GM10266 (cell line): ENCODE data around the gene UCP3.

Experiments used
- DNase-seq: peaks from one replicate; pipeline ENCODE4 v3.0.0; 2012; ENCODE audit errors: extremely low spot score
- CTCF ChIP-seq: IDR thresholded peaks from 2 replicates; pipeline ENCODE4 v1.5.1; 2012; ENCODE audit warnings: mild to moderate bottlenecking, low read depth; ENCODE audit not compliant: control insufficient read depth, insufficient read depth; ENCODE audit errors: missing control alignments

UCP3 gene

GRCh38 chr11:74043450-74043849 lies 34.6 kb upstream of the UCP3 start:
- DNase-seq, result no peak
- no peak for TF ChIP-seq CTCF

DNA sequence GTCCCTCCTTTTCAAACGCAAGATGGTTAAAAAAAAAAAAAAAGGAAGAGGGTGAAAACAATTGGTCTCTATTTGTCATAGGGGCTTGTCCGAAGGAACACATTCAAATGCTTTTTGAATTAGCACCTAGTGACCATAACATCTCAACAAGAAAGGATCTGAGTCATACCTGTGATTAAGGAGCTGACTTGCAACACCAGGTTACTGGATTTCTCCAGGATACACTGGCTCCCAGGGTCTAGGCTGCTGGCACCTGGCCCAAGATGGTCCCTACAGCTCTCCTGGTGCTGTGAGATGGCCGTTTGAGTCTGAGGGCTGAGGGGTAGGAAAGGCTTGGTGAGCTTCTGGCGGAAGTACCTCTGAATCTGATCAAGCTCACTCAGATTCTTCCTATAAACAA lies 28.4 kb upstream of the UCP3 start:
- no peak for DNase-seq
- TF ChIP-seq CTCF, result no peak

- no peak for DNase-seq
Measured at GRCh38 chr11:74035264-74035663, 26.4 kb upstream of the UCP3 start.

DNA sequence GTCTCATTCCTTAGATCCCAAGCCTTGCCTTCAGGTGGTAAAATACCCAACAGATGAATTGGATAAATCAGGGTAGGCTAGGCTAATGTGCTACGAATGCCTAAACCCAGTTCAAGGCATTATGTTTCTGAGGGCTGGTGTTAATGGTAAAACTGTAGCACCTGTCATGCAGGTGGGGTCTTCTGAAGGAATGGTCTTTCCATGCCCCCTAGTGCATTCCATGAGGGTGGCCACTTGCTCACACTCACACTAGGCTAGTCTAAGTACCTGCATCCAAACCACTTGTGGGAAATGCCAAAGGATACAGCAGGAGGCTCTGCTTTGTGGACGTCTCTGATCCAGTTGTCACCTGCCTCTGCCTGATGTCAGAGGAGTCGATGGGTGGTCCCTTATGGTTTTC lies 24.2 kb upstream of the UCP3 start:
- DNase-seq, result no peak

More at GRCh38 chr11:74035264-74035663, 26.4 kb upstream of the UCP3 start:
- no peak for TF ChIP-seq CTCF

DNA sequence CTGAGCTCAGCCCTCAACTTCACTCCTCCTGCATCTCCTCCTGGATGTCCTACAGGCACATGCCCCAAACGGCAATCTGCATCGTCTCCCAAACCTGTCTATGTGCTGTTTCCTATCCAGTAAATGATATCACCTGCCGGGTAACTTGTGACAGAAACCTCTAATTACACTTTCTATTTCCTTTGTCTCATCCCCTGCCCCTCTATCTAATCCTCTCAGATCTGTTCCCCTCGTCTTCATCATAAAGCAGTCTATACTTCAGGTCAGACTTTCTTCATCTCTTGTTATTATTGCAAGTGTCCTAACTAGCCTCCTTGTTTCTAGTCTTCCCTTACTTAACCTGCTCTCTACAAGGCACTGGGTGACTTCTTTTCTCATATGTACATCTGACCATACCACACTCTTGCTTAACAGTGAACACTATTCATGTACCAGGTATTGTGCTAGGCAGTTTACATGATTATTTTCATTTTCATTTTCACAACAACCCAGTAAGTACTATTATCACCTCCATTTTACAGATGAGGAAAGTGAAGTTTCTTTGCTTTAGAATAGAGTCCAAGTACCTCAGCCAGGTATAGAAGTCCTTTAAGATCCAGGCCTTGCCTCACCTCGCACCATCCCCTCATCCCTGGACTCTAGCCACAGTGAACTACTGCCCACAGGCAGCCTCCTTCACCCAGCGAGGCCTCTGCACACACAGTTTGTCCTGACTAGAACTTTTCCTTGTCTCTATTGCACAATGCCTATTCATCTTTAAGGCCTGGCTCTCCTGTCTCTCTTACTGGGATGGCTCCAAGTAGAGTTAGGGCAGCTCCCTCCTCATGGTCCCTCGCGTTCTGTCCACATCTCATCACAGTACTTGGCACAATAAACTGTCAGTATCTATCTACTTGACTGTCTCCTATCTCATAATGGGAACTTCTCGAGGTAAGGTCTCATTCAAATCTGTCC lies 22.1 kb upstream of the UCP3 start:
- DNase-seq, result no peak
- TF ChIP-seq CTCF, result no peak

More for the DNA sequence above, 24.2 kb upstream of the UCP3 start:
- TF ChIP-seq CTCF, result no peak

DNA sequence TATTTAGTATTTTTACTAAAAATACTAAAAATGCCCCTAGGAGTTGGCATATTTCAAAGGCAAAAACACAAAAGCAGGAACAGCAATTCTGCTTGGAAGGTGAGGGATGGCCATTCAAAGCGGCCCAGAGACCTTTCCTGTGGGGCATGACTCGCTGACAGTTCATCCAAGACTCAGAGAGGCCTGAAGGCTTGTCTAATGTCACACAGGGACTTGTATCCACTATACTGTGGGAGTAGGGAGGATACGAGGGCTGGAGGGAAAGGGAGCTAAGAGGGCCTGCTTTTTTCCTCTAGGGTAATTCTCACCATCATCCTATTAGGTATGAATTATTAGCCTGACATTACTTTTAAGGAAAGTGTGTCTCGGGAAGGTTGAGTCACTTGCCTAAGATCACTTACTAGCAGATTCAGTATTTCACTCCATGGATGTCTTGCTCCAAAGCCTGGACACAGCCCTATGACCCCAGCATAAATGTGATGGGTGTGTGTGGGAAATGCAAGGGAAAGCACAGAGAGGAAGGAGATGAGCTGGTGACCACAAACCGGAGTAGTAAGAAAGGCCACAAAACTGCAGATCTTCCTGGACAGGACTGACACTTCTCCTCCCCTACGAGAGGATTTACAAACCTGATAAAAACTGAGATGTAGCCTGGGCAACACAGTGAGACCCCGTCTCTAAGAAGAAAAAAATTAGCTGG lies 16.7 kb upstream of the UCP3 start:
- TF ChIP-seq CTCF, result no peak
- no peak for DNase-seq
